AG09319 (cell line): ENCODE measurements around the gene TCIRG1.
"Not testable (repeated sequence)": the region's sequence is repeated elsewhere in the genome, so short reads cannot be mapped to it uniquely, and the experiment has no call there.

Experiments used
- DNase-seq: peaks from one replicate; pipeline ENCODE4 v3.0.0-alpha.2; 2010; ENCODE audit warnings: low read depth; ENCODE audit errors: extremely low read depth
- TF ChIP-seq, protein P1 (sequence below): IDR thresholded peaks from 2 replicates; pipeline ENCODE4 v1.5.1; 2011; ENCODE audit warnings: low read depth, mild to moderate bottlenecking, inconsistent platforms, low read length, moderate library complexity

Gene TCIRG1

DNA sequence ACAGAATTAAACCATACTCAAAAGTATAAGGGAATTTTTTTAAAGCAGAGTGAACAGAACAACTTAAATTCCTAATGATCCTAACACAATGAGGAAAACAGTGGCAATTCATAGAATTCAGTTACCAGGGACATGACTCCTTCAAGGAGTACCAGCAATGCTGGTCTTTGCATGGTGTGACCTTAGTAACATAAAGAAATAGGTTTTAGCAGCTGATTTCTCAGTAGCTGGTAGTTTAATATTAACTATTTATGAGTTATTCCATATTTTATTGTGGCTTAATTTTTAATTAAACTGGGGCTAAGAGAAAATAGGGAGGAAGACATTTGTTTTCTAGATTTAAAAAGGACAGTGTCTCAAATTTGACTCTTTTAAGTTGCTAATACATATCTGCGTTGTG, 51.5 kb downstream of the TCIRG1 start:
- DNase-seq = no peak
- TF ChIP-seq, protein P1, sequence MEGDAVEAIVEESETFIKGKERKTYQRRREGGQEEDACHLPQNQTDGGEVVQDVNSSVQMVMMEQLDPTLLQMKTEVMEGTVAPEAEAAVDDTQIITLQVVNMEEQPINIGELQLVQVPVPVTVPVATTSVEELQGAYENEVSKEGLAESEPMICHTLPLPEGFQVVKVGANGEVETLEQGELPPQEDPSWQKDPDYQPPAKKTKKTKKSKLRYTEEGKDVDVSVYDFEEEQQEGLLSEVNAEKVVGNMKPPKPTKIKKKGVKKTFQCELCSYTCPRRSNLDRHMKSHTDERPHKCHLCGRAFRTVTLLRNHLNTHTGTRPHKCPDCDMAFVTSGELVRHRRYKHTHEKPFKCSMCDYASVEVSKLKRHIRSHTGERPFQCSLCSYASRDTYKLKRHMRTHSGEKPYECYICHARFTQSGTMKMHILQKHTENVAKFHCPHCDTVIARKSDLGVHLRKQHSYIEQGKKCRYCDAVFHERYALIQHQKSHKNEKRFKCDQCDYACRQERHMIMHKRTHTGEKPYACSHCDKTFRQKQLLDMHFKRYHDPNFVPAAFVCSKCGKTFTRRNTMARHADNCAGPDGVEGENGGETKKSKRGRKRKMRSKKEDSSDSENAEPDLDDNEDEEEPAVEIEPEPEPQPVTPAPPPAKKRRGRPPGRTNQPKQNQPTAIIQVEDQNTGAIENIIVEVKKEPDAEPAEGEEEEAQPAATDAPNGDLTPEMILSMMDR = no peak

DNA sequence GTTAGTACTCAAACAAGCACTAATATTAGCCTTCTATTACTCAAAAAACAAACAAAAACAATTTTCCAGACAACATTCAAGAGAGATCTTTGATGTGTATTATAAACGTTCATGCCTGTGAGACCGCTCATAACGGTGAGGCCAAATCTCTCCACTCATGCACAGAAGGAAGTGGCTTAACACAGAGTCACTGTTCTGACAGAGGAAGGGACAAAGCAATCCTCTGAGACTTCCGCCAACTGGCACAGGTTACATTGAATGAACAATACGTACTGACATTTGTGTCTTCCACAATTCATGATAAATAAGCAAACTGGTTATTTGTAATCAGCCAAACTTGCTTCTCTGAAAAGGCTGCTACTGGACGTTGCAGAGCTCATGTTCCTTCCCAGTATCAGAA, 51.9 kb downstream of the TCIRG1 start:
- DNase-seq = no peak
- TF ChIP-seq, protein P1 = no peak

DNA sequence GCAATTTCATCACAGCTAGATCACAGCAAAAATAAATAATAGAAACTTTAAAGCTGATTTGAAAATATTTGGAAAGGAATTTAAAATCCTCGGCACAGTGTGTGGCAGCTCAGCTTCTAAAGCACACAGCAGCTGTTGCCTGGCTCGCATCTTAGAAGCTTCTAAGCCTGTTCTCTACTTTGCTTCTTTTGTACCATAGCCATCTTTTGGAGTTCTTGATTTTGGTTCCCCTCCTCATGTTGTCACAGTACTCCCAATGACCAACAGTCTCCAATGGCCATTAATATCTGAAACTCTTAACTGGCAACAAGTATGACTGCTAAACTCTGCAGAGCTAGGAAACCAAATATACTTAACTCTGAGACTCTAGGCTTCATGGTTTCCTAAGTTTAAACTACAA, 53.6 kb downstream of the TCIRG1 start:
- TF ChIP-seq, protein P1 = no peak
- DNase-seq = no peak

DNA sequence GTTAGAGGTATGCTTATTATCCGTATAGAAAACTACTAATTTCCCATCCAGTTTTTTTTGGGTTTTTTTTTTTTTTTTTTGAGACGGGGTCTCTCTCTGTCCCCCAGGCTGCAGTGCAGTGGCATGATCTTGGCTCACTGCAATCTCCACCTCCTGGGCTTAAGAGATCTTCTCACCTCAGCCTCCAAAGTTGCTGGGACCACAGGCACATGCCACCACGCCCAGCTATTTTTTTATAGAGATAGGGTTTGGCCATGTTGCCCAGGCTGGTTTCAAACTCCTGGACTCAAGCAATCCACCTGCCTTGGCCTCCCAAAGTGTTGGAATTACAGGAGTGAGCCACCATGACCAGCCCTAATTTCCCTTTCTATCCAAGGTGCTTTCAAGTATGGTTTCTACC, 54.1 kb downstream of the TCIRG1 start:
- DNase-seq = not testable (repeated sequence)

DNA sequence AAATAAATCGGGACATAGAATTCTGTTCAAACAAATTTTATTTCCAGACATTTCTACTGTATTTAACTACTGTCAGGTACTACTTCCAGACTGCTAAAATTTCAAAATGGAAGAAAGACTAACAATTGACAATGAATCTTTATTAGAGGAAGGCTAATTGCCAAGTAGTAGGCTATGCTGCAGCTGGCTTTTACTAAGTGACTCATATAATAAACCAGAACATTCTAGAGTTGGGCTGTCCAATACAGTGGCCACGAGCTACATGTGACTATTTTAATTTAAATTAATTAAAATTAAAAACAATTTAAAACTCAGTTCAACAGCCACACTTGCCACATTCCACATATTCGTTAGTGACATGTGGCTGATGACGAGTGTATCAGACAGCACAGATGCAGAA, 54.7 kb downstream of the TCIRG1 start:
- TF ChIP-seq, protein P1 = no peak
- DNase-seq = no peak

DNA sequence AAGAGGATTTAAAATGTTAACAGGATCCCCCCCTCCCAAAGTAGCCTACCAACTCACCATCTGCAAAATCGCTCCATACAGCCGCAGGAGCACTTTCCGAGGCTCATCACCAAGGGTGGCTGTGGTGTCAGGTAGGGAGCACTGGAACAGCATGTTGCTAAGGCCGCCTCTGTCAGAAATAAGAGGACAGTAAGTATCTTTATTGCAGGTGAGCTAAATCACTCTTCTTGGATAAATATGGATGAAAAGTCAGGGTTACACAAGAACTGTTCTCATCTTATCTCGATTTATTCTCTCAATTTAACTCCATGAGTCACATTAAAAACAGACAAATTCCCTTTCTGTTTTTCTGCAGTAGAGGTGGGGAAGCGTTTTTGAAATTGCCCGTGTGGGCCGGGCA, 58.1 kb downstream of the TCIRG1 start:
- TF ChIP-seq, protein P1 = no peak
- DNase-seq = no peak

DNA sequence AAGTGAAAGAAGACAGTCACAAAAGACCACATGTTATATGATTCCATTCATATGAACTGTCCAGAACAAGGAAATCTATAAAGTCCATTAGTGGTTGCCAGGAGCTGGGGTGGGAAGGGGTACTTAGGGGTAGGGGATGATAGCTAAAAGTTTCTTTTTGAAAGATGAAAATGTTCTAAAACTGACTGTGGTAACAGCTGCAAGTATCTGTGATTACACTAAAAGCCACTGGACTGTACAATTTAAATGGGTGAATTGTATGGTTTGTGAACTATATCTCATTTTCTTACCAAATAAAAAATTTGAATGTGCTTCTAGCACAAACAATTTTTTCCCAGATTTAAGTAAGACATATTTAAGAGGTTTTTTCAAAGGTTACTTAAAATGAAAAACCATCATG, 60.2 kb downstream of the TCIRG1 start:
- TF ChIP-seq, protein P1 = no peak

DNA sequence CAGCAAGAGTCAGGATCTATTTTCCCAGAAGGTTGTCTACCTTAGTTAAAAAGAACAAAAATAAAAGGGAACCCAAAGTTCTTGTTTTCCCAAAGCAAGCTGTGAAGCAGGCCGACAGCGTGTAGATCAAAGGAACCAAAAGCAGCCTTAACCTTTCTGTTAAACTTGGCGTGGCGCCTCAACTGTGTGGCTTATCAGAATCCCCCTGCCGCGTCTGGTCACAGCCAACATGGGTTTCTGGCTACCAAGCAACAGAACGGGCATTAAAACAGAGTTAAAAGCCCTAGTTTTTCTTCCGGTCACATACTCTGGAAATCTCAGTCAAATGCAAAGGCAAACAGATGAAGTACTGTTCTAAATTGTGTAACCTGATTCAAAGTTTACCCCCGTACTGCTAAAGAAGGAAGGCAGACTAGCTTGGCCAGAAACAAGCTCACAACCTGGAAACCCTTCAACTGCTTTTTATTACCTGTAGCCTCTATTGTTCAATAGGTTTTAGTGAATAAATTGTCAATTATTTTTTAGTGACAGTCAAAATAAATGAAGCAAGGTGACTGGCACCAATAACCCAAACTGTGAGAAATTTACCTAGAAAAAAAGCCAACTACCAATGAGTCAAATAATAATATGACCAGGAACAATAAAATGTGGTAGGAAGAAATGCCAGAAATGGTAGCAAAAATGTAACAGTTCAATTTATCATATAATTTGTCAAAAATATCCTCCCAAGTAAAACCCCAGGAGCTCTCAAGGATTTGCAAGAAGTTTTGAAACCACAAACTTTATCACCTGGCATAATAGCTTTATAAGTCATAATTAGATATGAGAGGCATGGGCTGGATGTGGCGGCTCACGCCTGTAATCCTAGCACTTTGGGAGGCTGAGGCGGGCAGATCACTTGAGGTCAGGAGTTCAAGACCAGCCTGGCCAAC, 60.9 kb downstream of the TCIRG1 start:
- DNase-seq = no peak
- TF ChIP-seq, protein P1 = no peak

More for the DNA sequence above, 60.2 kb downstream of the TCIRG1 start:
- DNase-seq = no peak
